Neural progenitor cell (in vitro differentiated cells): ENCODE measurements around the gene PIGW. TPM values are rescaled to one million over a fixed set of nuclear protein-coding genes. Genes with fewer than 3 reads are reported as not detected.

Experiments
- DNase-seq: peaks from one replicate; pipeline ENCODE4 v3.0.0-alpha.2; 2016; ENCODE audit warnings: low spot score
- H2AFZ ChIP-seq: fragments of 200-600 bp; sonication (generic); replicated peaks from 2 replicates; pipeline ENCODE4 v1.6.1; 2016; ENCODE audit warnings: antibody characterized with exemption
- H3F3A ChIP-seq: fragments of 200-600 bp; sonication (generic); 2 replicates; pipeline ENCODE4 v1.6.1; 2016; ENCODE audit warnings: antibody characterized with exemption, low read depth
- H3K27ac ChIP-seq: fragments of 200-600 bp; sonication (generic); 2 replicates; pipeline ENCODE4 v1.5.1; 2016; ENCODE audit warnings: mild to moderate bottlenecking
- H3K27me3 ChIP-seq: fragments of 200-600 bp; sonication (generic); 2 replicates; pipeline ENCODE4 v1.6.1; 2016; ENCODE audit warnings: mild to moderate bottlenecking, moderate library complexity
- H3K36me3 ChIP-seq: fragments of 200-600 bp; sonication (generic); 2 replicates; pipeline ENCODE4 v1.5.1; 2016
- H3K4me1 ChIP-seq: fragments of 200-600 bp; sonication (generic); 2 replicates; pipeline ENCODE4 v1.6.1; 2016; ENCODE audit warnings: mixed run types
- H3K4me2 ChIP-seq: fragments of 200-600 bp; sonication (generic); 2 replicates; pipeline ENCODE4 v1.6.1; 2016
- H3K4me3 ChIP-seq: fragments of 200-600 bp; sonication (generic); 2 replicates; pipeline ENCODE4 v1.5.1; 2016
- H3K79me2 ChIP-seq: fragments of 200-600 bp; sonication (generic); 2 replicates; pipeline ENCODE4 v1.6.1; 2016; ENCODE audit warnings: low read depth
- H3K9ac ChIP-seq: fragments of 200-600 bp; sonication (generic); 2 replicates; pipeline ENCODE4 v1.6.1; 2016
- H3K9me3 ChIP-seq: fragments of 200-600 bp; sonication (generic); 2 replicates; pipeline ENCODE4 v1.5.1; 2016; ENCODE audit warnings: low read depth
- H4K20me1 ChIP-seq: fragments of 200-600 bp; sonication (generic); 2 replicates; pipeline ENCODE4 v1.6.1; 2016; ENCODE audit warnings: low read depth
- H3K27ac Mint-ChIP-seq: 3 replicates; pipeline ENCODE4 v1.8.0; 2021; ENCODE audit warnings: mixed read lengths
- H3K27me3 Mint-ChIP-seq: 2 replicates; pipeline ENCODE4 v1.8.0; 2022; ENCODE audit warnings: low read depth, mild to moderate bottlenecking, inconsistent platforms, moderate library complexity, mixed read lengths; ENCODE audit not compliant: insufficient read depth
- H3K36me3 Mint-ChIP-seq: 3 replicates; pipeline ENCODE4 v1.8.0; 2021; ENCODE audit warnings: mixed read lengths
- H3K4me1 Mint-ChIP-seq: 3 replicates; pipeline ENCODE4 v1.8.0; 2021; ENCODE audit warnings: mixed read lengths
- H3K4me3 Mint-ChIP-seq: 3 replicates; pipeline ENCODE4 v1.8.0; 2021; ENCODE audit warnings: mild to moderate bottlenecking, moderate library complexity, mixed read lengths
- H3K9me3 Mint-ChIP-seq: 3 replicates; pipeline ENCODE4 v1.8.0; 2020; ENCODE audit warnings: mixed read lengths
- CTCF ChIP-seq: fragments of 200-600 bp; sonication (generic); IDR thresholded peaks from 2 replicates; pipeline ENCODE4 v1.5.1; 2017; ENCODE audit warnings: antibody characterized with exemption, mild to moderate bottlenecking
- EZH2 ChIP-seq: fragments of 200-600 bp; sonication (generic); IDR thresholded peaks from 2 replicates; pipeline ENCODE4 v1.6.1; 2017; ENCODE audit warnings: antibody characterized with exemption, mild to moderate bottlenecking, moderate library complexity
- EZH2phosphoT487 ChIP-seq: fragments of 200-600 bp; sonication (generic); IDR thresholded peaks from 2 replicates; pipeline ENCODE4 v1.6.1; 2017; ENCODE audit warnings: antibody characterized with exemption
- total RNA-seq: library from RNA; depleted of rRNA; stranded (reverse); fragments of >200 nt; gene quantifications from 2 replicates; pipeline ENCODE4 v1.2.3, GENCODE V29; 2015; ENCODE audit warnings: low replicate concordance

The PIGW gene
- total RNA-seq, 1 donor from 2014 or later = 10.2 TPM

- Mint-ChIP-seq H3K9me3 (no peaks in the 10 kb centered on the region), H3K36me3 (peaks cover 23% of the 10 kb centered on the region), H3K4me1 (peaks cover 10% of the 10 kb centered on the region), H3K4me3 (peak overlapping the region; percentile 63), H3K27ac (peak overlapping the region; percentile 46), H3K27me3 (peaks cover 2% of the 10 kb centered on the region)
- no peak overlapping the region for H3K27ac ChIP-seq
- no peak overlapping the region for H2AFZ ChIP-seq
- no peaks in the 10 kb centered on the region for H3K36me3 ChIP-seq
- TF ChIP-seq EZH2 (no peak), EZH2phosphoT487 (no peak), CTCF (no peak)
- no peak for DNase-seq
- no peak overlapping the region for H3K9ac ChIP-seq
- H4K20me1 ChIP-seq = peaks cover 4% of the 10 kb centered on the region
- no peak overlapping the region for H3K4me3 ChIP-seq
- H3K79me2 ChIP-seq = peaks cover 47% of the 10 kb centered on the region
- peaks cover 34% of the 10 kb centered on the region for H3F3A ChIP-seq
- H3K4me1 ChIP-seq = peaks cover 11% of the 10 kb centered on the region
- no peak overlapping the region for H3K4me2 ChIP-seq
- H3K9me3 ChIP-seq = no peaks in the 10 kb centered on the region
- H3K27me3 ChIP-seq = no peaks in the 10 kb centered on the region
Measured at GRCh38 chr17:36532435-36532975, 2.3 kb upstream of the PIGW start.

DNA sequence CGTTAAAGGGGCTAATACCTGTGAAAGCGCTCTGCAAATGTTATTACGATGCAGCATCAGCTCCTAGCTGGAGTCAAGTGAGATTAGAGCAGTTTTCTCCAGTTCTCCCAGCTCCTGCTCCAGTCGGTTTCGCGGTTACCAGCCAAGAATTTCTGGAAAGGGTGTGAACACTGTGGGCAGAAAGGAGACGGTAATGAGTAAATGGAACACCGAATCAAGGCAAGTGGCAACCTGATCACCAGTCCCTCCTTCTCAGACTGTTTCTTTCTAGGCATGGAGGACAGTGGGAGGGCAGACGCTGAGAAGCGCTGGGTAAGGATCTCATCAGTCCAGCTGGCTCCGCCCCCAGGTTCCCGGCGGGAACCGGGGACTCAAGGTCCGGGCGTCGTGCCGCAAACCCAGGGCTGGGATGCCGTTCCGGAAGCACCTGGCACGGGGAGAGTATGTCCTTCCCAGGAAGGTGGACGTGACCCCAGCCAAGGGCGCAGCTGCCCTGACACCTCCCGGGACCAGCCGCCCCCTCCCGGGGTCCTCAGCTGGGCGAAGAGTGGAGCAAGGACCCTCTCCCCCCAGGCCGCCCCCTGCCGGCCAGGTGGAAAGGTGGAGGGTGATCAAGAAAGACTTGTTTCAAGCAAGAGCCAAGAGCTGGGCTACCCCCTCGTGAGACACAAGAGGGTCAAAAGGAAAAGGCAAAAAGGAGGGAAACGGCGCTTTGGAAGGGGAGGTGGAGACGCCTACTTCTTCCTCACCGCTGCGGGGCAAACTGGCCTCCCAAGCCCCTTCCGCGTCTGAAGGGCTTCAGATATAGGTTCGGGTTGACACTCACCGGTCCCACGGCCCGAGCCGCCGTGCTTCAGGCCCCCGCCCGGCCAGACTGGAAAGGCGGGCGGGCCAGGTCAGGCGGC lies 600 bp upstream of the PIGW start:
- peaks cover 4% of the 10 kb centered on the region for H4K20me1 ChIP-seq
- H3K27ac ChIP-seq = no peak overlapping the region
- Mint-ChIP-seq H3K9me3 (no peaks in the 10 kb centered on the region), H3K36me3 (peaks cover 24% of the 10 kb centered on the region), H3K27me3 (peaks cover 2% of the 10 kb centered on the region), H3K4me3 (peak overlapping the region; percentile 95), H3K27ac (peak overlapping the region; percentile 74), H3K4me1 (peaks cover 10% of the 10 kb centered on the region)
- no peaks in the 10 kb centered on the region for H3K27me3 ChIP-seq
- H3K9me3 ChIP-seq = no peaks in the 10 kb centered on the region
- H3K4me1 ChIP-seq = peaks cover 11% of the 10 kb centered on the region
- H3K4me3 ChIP-seq = peak overlapping the region; percentile 50
- TF ChIP-seq CTCF = peak; percentile 77
- TF ChIP-seq EZH2phosphoT487 = no peak
- peak overlapping the region; percentile 57 for H2AFZ ChIP-seq
- peak; percentile 92 for DNase-seq
- H3K9ac ChIP-seq = no peak overlapping the region
- peaks cover 48% of the 10 kb centered on the region for H3K79me2 ChIP-seq
- H3K4me2 ChIP-seq = peak overlapping the region; percentile 76
- no peaks in the 10 kb centered on the region for H3K36me3 ChIP-seq
- peaks cover 34% of the 10 kb centered on the region for H3F3A ChIP-seq

GRCh38 chr17:36535669-36536081 lies 888 bp downstream of the PIGW start:
- no peak for TF ChIP-seq EZH2
- Mint-ChIP-seq H3K36me3 (peaks cover 30% of the 10 kb centered on the region), H3K4me1 (peaks cover 10% of the 10 kb centered on the region), H3K9me3 (no peaks in the 10 kb centered on the region), H3K4me3 (peak overlapping the region; percentile 95), H3K27ac (peak overlapping the region; percentile 74), H3K27me3 (peaks cover 2% of the 10 kb centered on the region)
- Histone ChIP-seq H4K20me1 (no peaks in the 10 kb centered on the region), H3K9me3 (no peaks in the 10 kb centered on the region), H3K4me2 (peak overlapping the region; percentile 76), H3K9ac (no peak overlapping the region), H3K27me3 (no peaks in the 10 kb centered on the region), H2AFZ (peak overlapping the region; percentile 13), H3K4me1 (peaks cover 11% of the 10 kb centered on the region), H3K79me2 (peaks cover 48% of the 10 kb centered on the region), H3K27ac (no peak overlapping the region), H3K36me3 (no peaks in the 10 kb centered on the region), H3K4me3 (peak overlapping the region; percentile 50), H3F3A (peaks cover 43% of the 10 kb centered on the region)
- DNase-seq = no peak

DNA sequence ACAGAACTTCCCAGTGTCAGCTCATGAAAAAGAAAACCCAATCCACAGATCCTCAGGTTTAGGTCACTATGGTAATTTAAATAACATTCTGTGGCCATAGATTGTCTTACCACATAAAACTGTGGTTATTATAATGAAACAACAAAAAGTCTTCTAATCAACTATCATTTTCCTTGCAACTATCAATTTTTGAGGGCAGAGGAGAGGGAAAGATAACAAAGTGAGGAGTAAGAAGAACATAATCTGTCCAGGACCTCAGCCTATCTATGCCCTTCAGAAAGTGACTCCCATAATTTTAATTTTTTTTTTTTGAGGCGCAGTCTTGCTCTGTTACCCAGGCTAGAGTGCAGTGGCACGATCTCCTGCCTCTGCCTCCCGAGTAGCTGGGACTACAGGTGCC lies 5.9 kb downstream of the PIGW start:
- peaks cover 15% of the 10 kb centered on the region for H3K36me3 Mint-ChIP-seq
- no peak for DNase-seq
- H3K27me3 ChIP-seq = no peaks in the 10 kb centered on the region
- TF ChIP-seq CTCF = no peak
- no peak for TF ChIP-seq EZH2phosphoT487
- no peak for TF ChIP-seq EZH2
- no peaks in the 10 kb centered on the region for H3K36me3 ChIP-seq
- H3F3A ChIP-seq = peaks cover 43% of the 10 kb centered on the region
- H3K9me3 ChIP-seq = no peaks in the 10 kb centered on the region
- H3K4me3 Mint-ChIP-seq = no peak overlapping the region
- H3K27ac Mint-ChIP-seq = no peak overlapping the region
- no peak overlapping the region for H3K9ac ChIP-seq
- H3K9me3 Mint-ChIP-seq = no peaks in the 10 kb centered on the region
- H3K4me1 Mint-ChIP-seq = peaks cover 10% of the 10 kb centered on the region
- H3K27me3 Mint-ChIP-seq = peaks cover 4% of the 10 kb centered on the region
- no peak overlapping the region for H3K4me3 ChIP-seq
- H3K79me2 ChIP-seq = peaks cover 41% of the 10 kb centered on the region
- no peak overlapping the region for H3K4me2 ChIP-seq
- peaks cover 5% of the 10 kb centered on the region for H3K4me1 ChIP-seq
- H2AFZ ChIP-seq = no peak overlapping the region
- no peaks in the 10 kb centered on the region for H4K20me1 ChIP-seq
- no peak overlapping the region for H3K27ac ChIP-seq
